HepG2 (cell line): Measurements from ENCODE around the gene ADAMTS15. TPM values are rescaled to one million over a fixed set of nuclear protein-coding genes. Genes with fewer than 3 reads are reported as not detected.

ENCODE experiments used
- ATAC-seq: fragments of 200-7000 bp; cut with Tn5 transposase; 3 replicates; pipeline ENCODE4 v1.9.1; 2020; ENCODE audit warnings: mild to moderate bottlenecking, moderate library complexity
- Bru-seq: library from RNA; stranded (reverse); fragments of 400-500 nt; gene quantifications from one replicate; lab custom pipeline; 2021; lab: Mats Ljungman, UMichigan
- BruChase-seq, 2 experiments: library from RNA; stranded (reverse); fragments of 400-500 nt; gene quantifications; one replicate each; lab custom pipeline; 2021; lab: Mats Ljungman, UMichigan
- BruUV-seq: library from RNA; stranded (reverse); fragments of 400-500 nt; replicated peaks from 2 replicates; lab custom pipeline; 2021; lab: Mats Ljungman, UMichigan
- CTCF ChIA-PET: fragments of 300-600 bp; formaldehyde crosslinking; extraction: SDS; loops from one replicate; lab custom pipeline; 2021; ENCODE audit warnings: low total read pairs, inconsistent platforms, low intra/inter-chr PET ratio; lab: Yijun Ruan, JAX
- POLR2A ChIA-PET: fragments of 350-600 bp; sonication (Branson Sonifier 250); formaldehyde crosslinking; loops from one replicate; lab custom pipeline; 2020; ENCODE audit warnings: antibody characterized with exemption, inconsistent platforms; lab: Yijun Ruan, JAX
- DNase-seq: peaks from one replicate; pipeline ENCODE4 v3.0.0-alpha.2; 2015; ENCODE audit warnings: low spot score
- FAIRE-seq: peaks from 3 replicates; lab custom pipeline; 2011; peaks lifted over from hg19 to GRCh38; lab: Jason Lieb, UNC
- H2AFZ ChIP-seq: one replicate; pipeline ENCODE4 v1.6.1; 2011; ENCODE audit warnings: low read length, inconsistent platforms
- H3K27ac ChIP-seq: fragments of 300-600 bp; 3 replicates; pipeline ENCODE4 v1.8.0; 2011; ENCODE audit warnings: mixed run types, mild to moderate bottlenecking, mixed read lengths, low read length, inconsistent platforms; ENCODE audit not compliant: insufficient read depth; ENCODE audit errors: extremely low read length
- H3K27me3 ChIP-seq, 2 experiments: fragments of 200-600 bp in 1 of 2; 2 replicates in 1 of 2; 3 replicates in 1 of 2; pipeline versions ENCODE4 v1.6.0 to v1.8.0; 2011; ENCODE audit warnings: low read length in 2 of 2, mild to moderate bottlenecking in 2 of 2, moderate library complexity in 2 of 2, inconsistent platforms in 1 of 2; ENCODE audit not compliant: insufficient read depth in 2 of 2, control insufficient read depth in 1 of 2
- H3K36me3 ChIP-seq, 2 experiments: fragments of 200-600 bp in 1 of 2; replicated peaks in 1 of 2; 2 replicates in 1 of 2; 3 replicates in 1 of 2; pipeline versions ENCODE4 v1.5.1 to v1.8.0; 2011; ENCODE audit warnings: low read length in 2 of 2, inconsistent platforms in 1 of 2; ENCODE audit not compliant: insufficient read depth in 2 of 2, control insufficient read depth in 1 of 2
- H3K4me1 ChIP-seq: 2 replicates; pipeline ENCODE4 v1.5.1; 2012; ENCODE audit warnings: low read length, inconsistent platforms; ENCODE audit not compliant: insufficient read depth
- H3K4me2 ChIP-seq: 2 replicates; pipeline ENCODE4 v1.6.0; 2011; ENCODE audit warnings: low read depth, low read length, inconsistent platforms
- H3K4me3 ChIP-seq, 3 experiments: fragments of 200-600 bp in 1 of 3; sonication (generic), shearing (Covaris generic) in 1 of 3; replicated peaks in 1 of 3; 2 replicates each; pipeline ENCODE4 v1.5.1; 2011 to 2016; ENCODE audit warnings: low read length in 3 of 3, inconsistent platforms in 2 of 3, low read depth in 2 of 3, mild to moderate bottlenecking in 2 of 3, control low read depth in 1 of 3, mixed read lengths in 1 of 3; ENCODE audit not compliant: insufficient read depth in 1 of 3
- H3K79me2 ChIP-seq: one replicate; pipeline ENCODE4 v1.6.1; 2011; ENCODE audit warnings: low read length, inconsistent platforms; ENCODE audit not compliant: insufficient read depth
- H3K9ac ChIP-seq: 2 replicates; pipeline ENCODE4 v1.6.0; 2011; ENCODE audit warnings: mild to moderate bottlenecking, low read depth, low read length, inconsistent platforms; ENCODE audit not compliant: insufficient read depth
- H3K9me3 ChIP-seq: 2 replicates; pipeline ENCODE4 v1.5.1; 2012; ENCODE audit warnings: mild to moderate bottlenecking, low read length
- H4K20me1 ChIP-seq: 2 replicates; pipeline ENCODE4 v1.6.0; 2011; ENCODE audit warnings: inconsistent platforms, mild to moderate bottlenecking, low read length, moderate library complexity; ENCODE audit not compliant: insufficient read depth
- NCOA5 ChIP-seq: sonication (generic); formaldehyde crosslinking; IDR thresholded peaks from 2 replicates; pipeline ENCODE4 v1.4.0; 2020; ENCODE audit warnings: missing genetic modification reagents
- ZNF317 ChIP-seq: sonication (generic); formaldehyde crosslinking; IDR thresholded peaks from 2 replicates; pipeline ENCODE4 v1.5.0; 2020; ENCODE audit warnings: mild to moderate bottlenecking, missing genetic modification reagents
- ZNF350 ChIP-seq: sonication (generic); formaldehyde crosslinking; IDR thresholded peaks from 2 replicates; pipeline ENCODE4 v1.4.0; 2020; ENCODE audit warnings: mild to moderate bottlenecking, low read depth, missing genetic modification reagents, borderline replicate concordance
- ZNF777 ChIP-seq: sonication (generic); formaldehyde crosslinking; IDR thresholded peaks from 2 replicates; pipeline ENCODE4 v1.4.0; 2020; ENCODE audit warnings: missing genetic modification reagents
- WGBS: methylation state at CpG from one replicate; pipeline ENCODE4 v1.1.6; 2017; ENCODE audit warnings: low lambda C conversion rate; 5-methylcytosine and 5-hydroxymethylcytosine counted together
- in situ Hi-C: cut with HindIII; loops from 2 replicates; pipeline ENCODE4 v1.10.0; 2017; ENCODE audit warnings: low pct_unique_long_range_greater_than_20kb; ENCODE audit not compliant: extremely low pct_ligation_motif_present
- intact Hi-C: fragments of 100-400 bp; cut with micrococcal nuclease; formaldehyde crosslinking; loops from one replicate; pipeline ENCODE4 v1.10.0; 2022; ENCODE audit not compliant: unreplicated experiment
- long read RNA-seq, 2 experiments: library from RNA in 1 of 2; library from polyadenylated mRNA in 1 of 2; stranded (forward) in 1 of 2; unstranded in 1 of 2; transcript quantifications; one replicate each; pipeline ENCODE4 v2.0.0, GENCODE V29; 2019 to 2022
- polyA minus RNA-seq, 3 experiments: library from RNA; depleted of rRNA, polyadenylated mRNA; stranded (reverse); fragments of >200 nt; gene quantifications; 2 replicates each; pipeline ENCODE4 v1.2.3, GENCODE V29; 2011; ENCODE audit warnings: low replicate concordance in 1 of 3
- polyA plus RNA-seq, 8 experiments: library from polyadenylated mRNA; depleted of rRNA in 3 of 8; stranded (reverse) in 7 of 8; unstranded in 1 of 8; fragments of >200 nt; fragmentation: Illumina TruSeq in 4 of 8; extraction: Trizol in 4 of 8; gene quantifications; 2 replicates each; pipeline versions ENCODE4 v1.2.1 to v1.2.3, GENCODE V29; 2011 to 2016; ENCODE audit warnings: low read depth in 4 of 8, missing spikeins in 1 of 8, mixed read lengths in 1 of 8; ENCODE audit not compliant: insufficient read depth in 1 of 8
- total RNA-seq, 5 experiments: library from RNA; depleted of rRNA; stranded (reverse); fragments of >200 nt; fragmentation: Illumina TruSeq; extraction: Trizol; gene quantifications; 2 replicates each; pipeline ENCODE4 v1.2.3, GENCODE V29; 2016; ENCODE audit warnings: low read depth in 1 of 5
- TF ChIP-seq, protein P1 (sequence below): sonication (generic); formaldehyde crosslinking; IDR thresholded peaks from 2 replicates; pipeline ENCODE4 v1.4.0; 2020; ENCODE audit warnings: mild to moderate bottlenecking, missing genetic modification reagents
- TF ChIP-seq, protein P2 (sequence below): sonication (generic); formaldehyde crosslinking; IDR thresholded peaks from 2 replicates; pipeline ENCODE4 v1.5.1; 2020; ENCODE audit warnings: mild to moderate bottlenecking, missing genetic modification reagents, moderate library complexity

The ADAMTS15 gene, protein sequence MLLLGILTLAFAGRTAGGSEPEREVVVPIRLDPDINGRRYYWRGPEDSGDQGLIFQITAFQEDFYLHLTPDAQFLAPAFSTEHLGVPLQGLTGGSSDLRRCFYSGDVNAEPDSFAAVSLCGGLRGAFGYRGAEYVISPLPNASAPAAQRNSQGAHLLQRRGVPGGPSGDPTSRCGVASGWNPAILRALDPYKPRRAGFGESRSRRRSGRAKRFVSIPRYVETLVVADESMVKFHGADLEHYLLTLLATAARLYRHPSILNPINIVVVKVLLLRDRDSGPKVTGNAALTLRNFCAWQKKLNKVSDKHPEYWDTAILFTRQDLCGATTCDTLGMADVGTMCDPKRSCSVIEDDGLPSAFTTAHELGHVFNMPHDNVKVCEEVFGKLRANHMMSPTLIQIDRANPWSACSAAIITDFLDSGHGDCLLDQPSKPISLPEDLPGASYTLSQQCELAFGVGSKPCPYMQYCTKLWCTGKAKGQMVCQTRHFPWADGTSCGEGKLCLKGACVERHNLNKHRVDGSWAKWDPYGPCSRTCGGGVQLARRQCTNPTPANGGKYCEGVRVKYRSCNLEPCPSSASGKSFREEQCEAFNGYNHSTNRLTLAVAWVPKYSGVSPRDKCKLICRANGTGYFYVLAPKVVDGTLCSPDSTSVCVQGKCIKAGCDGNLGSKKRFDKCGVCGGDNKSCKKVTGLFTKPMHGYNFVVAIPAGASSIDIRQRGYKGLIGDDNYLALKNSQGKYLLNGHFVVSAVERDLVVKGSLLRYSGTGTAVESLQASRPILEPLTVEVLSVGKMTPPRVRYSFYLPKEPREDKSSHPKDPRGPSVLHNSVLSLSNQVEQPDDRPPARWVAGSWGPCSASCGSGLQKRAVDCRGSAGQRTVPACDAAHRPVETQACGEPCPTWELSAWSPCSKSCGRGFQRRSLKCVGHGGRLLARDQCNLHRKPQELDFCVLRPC
- total RNA-seq (2016; rRNA removed; fragmentation: Illumina TruSeq; extraction: Trizol) (0.02 TPM in 1 of 2 replicates, not detected in the other), polyA plus RNA-seq (2011; rRNA removed) (0.01 TPM in 1 of 2 replicates, not detected in the other), polyA minus RNA-seq (2011; rRNA and poly(A)+ RNA removed; ENCODE audit: low replicate concordance) (0.63 TPM in 1 of 2 replicates, not detected in the other), Bru-seq, nascent RNA (percentile 7 among the genes with signal in this experiment), BruChase-seq, experiment 1, labeled RNA remaining after a 6-hour chase (percentile 15 among the genes with signal in this experiment), BruChase-seq, experiment 2, labeled RNA remaining after a 2-hour chase (percentile 11 among the genes with signal in this experiment)
- not detected in 2 replicates for total RNA-seq (2016; cell fraction: cytosol; rRNA removed; fragmentation: Illumina TruSeq; extraction: Trizol; ENCODE audit: low read depth)
- total RNA-seq (2016; cell fraction: insoluble cytoplasmic fraction; rRNA removed; fragmentation: Illumina TruSeq; extraction: Trizol) = not detected in 2 replicates
- not detected in 2 replicates for total RNA-seq (2016; cell fraction: membrane; rRNA removed; fragmentation: Illumina TruSeq; extraction: Trizol)
- total RNA-seq (2016; cell fraction: nucleus; rRNA removed; fragmentation: Illumina TruSeq; extraction: Trizol) = not detected in 2 replicates
- polyA plus RNA-seq (2011; cell fraction: cytosol; rRNA removed) = not detected in 2 replicates
- polyA plus RNA-seq (2011; cell fraction: nucleus; rRNA removed) = not detected in 2 replicates
- not detected in 2 replicates for polyA plus RNA-seq (2012)
- polyA plus RNA-seq (2016; cell fraction: cytosol; fragmentation: Illumina TruSeq; extraction: Trizol; ENCODE audit: low read depth) = not detected in 2 replicates
- not detected in 2 replicates for polyA plus RNA-seq (2016; cell fraction: insoluble cytoplasmic fraction; fragmentation: Illumina TruSeq; extraction: Trizol; ENCODE audit: low read depth)
- not detected in 2 replicates for polyA plus RNA-seq (2016; cell fraction: membrane; fragmentation: Illumina TruSeq; extraction: Trizol; ENCODE audit: low read depth)
- not detected in 2 replicates for polyA plus RNA-seq (2016; cell fraction: nucleus; fragmentation: Illumina TruSeq; extraction: Trizol; ENCODE audit: insufficient read depth, low read depth)
- polyA minus RNA-seq (2011; cell fraction: cytosol; rRNA and poly(A)+ RNA removed) = not detected in 2 replicates
- polyA minus RNA-seq (2011; cell fraction: nucleus; rRNA and poly(A)+ RNA removed) = not detected in 2 replicates
- long read RNA-seq, experiment 1 = 0 reads
- long read RNA-seq, experiment 2 = 0 reads

DNA sequence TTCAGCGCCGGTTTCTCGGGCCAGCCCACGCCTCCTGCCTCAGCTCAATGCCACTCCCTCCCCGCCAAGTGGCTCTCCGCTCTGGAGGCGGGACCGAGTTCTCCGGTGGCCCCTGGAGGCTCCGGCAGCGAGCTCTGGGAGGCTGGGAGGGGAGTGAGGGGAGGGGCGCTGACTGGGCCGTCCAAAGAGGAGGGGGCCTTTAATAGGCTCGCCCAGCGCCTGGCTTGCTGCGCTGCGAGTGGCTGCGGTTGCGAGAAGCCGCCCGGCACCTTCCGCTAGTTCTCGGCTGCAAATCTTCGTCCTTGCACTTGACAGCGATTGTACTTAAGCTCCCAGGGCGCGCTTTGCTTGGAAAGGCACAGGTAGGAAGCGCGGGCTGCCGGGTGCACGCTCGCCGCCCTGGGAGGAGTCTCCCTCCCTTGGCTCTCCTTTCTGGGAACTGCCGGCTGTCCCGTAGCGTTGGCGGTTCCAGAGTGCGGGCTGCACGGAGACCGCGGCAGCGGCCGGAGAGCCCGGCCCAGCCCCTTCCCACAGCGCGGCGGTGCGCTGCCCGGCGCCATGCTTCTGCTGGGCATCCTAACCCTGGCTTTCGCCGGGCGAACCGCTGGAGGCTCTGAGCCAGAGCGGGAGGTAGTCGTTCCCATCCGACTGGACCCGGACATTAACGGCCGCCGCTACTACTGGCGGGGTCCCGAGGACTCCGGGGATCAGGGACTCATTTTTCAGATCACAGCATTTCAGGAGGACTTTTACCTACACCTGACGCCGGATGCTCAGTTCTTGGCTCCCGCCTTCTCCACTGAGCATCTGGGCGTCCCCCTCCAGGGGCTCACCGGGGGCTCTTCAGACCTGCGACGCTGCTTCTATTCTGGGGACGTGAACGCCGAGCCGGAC lies at the start of gene ADAMTS15:
ADAMTS15 (plus strand) TSS at position 230 of the 894 bp plus-strand sequence; CDS start at position 559, 329 bp downstream.
- no TSS peak for BruUV-seq
- intact Hi-C loops = no loop called here
- Histone ChIP-seq H3K4me2 (peak within 1 kb of the TSS; percentile 67), H3K9me3 (no peaks in the 10 kb centered on the region), H3K4me3 (peak within 1 kb of the TSS; percentile 20 to 63 (median 21); a peak in 3 of 6 replicates), H3K4me1 (no peaks in the 10 kb centered on the region), H3K9ac (no peak within 1 kb of the TSS), H3K79me2 (no peaks in the 10 kb centered on the region), H3K27me3 (peaks cover 4 to 39% of the 10 kb centered on the region in 2 experiments; a peak in 2 of 5 replicates), H2AFZ (no peak within 1 kb of the TSS), H3K27ac (no peak within 1 kb of the TSS), H3K36me3 (no peaks in the 10 kb centered on the region), H4K20me1 (no peaks in the 10 kb centered on the region)
- POLR2A ChIA-PET = no interaction called here
- ATAC-seq (peak; percentile 90), FAIRE-seq (no peak), DNase-seq (peak; percentile 9)
- CTCF ChIA-PET = no interaction called here
- 31% methylated on average over 41 of the region's 75 CpGs for WGBS
- in situ Hi-C loops = no loop called here
- TF ChIP-seq ZNF777 (CRISPR knock-in tag) (no peak), ZNF350 (CRISPR knock-in tag) (0 out of 2 replicates have a peak, but pooled peaks have one; percentile 27), NCOA5 (CRISPR knock-in tag) (no peak), ZNF317 (CRISPR knock-in tag) (no peak)
- TF ChIP-seq, protein P1, sequence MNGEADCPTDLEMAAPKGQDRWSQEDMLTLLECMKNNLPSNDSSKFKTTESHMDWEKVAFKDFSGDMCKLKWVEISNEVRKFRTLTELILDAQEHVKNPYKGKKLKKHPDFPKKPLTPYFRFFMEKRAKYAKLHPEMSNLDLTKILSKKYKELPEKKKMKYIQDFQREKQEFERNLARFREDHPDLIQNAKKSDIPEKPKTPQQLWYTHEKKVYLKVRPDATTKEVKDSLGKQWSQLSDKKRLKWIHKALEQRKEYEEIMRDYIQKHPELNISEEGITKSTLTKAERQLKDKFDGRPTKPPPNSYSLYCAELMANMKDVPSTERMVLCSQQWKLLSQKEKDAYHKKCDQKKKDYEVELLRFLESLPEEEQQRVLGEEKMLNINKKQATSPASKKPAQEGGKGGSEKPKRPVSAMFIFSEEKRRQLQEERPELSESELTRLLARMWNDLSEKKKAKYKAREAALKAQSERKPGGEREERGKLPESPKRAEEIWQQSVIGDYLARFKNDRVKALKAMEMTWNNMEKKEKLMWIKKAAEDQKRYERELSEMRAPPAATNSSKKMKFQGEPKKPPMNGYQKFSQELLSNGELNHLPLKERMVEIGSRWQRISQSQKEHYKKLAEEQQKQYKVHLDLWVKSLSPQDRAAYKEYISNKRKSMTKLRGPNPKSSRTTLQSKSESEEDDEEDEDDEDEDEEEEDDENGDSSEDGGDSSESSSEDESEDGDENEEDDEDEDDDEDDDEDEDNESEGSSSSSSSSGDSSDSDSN (CRISPR knock-in tag) = peak; percentile 39
- TF ChIP-seq, protein P2, sequence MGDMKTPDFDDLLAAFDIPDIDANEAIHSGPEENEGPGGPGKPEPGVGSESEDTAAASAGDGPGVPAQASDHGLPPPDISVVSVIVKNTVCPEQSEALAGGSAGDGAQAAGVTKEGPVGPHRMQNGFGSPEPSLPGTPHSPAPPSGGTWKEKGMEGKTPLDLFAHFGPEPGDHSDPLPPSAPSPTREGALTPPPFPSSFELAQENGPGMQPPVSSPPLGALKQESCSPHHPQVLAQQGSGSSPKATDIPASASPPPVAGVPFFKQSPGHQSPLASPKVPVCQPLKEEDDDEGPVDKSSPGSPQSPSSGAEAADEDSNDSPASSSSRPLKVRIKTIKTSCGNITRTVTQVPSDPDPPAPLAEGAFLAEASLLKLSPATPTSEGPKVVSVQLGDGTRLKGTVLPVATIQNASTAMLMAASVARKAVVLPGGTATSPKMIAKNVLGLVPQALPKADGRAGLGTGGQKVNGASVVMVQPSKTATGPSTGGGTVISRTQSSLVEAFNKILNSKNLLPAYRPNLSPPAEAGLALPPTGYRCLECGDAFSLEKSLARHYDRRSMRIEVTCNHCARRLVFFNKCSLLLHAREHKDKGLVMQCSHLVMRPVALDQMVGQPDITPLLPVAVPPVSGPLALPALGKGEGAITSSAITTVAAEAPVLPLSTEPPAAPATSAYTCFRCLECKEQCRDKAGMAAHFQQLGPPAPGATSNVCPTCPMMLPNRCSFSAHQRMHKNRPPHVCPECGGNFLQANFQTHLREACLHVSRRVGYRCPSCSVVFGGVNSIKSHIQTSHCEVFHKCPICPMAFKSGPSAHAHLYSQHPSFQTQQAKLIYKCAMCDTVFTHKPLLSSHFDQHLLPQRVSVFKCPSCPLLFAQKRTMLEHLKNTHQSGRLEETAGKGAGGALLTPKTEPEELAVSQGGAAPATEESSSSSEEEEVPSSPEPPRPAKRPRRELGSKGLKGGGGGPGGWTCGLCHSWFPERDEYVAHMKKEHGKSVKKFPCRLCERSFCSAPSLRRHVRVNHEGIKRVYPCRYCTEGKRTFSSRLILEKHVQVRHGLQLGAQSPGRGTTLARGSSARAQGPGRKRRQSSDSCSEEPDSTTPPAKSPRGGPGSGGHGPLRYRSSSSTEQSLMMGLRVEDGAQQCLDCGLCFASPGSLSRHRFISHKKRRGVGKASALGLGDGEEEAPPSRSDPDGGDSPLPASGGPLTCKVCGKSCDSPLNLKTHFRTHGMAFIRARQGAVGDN (CRISPR knock-in tag) = peak; percentile 17; the same call in 1 of the 2 replicates
